ENCODE results near the gene CBARP. TPM values are rescaled to one million over a fixed set of nuclear protein-coding genes. Genes with fewer than 3 reads are reported as not detected.

CBARP gene
- total and polyA plus RNA-seq, 9 of the 15 experiments (the other 6 are each of a cell fraction or from before 2014, with no cell fraction given), result 0.03 to 8.9 (median 1.2) TPM; not detected in 1

DNA sequence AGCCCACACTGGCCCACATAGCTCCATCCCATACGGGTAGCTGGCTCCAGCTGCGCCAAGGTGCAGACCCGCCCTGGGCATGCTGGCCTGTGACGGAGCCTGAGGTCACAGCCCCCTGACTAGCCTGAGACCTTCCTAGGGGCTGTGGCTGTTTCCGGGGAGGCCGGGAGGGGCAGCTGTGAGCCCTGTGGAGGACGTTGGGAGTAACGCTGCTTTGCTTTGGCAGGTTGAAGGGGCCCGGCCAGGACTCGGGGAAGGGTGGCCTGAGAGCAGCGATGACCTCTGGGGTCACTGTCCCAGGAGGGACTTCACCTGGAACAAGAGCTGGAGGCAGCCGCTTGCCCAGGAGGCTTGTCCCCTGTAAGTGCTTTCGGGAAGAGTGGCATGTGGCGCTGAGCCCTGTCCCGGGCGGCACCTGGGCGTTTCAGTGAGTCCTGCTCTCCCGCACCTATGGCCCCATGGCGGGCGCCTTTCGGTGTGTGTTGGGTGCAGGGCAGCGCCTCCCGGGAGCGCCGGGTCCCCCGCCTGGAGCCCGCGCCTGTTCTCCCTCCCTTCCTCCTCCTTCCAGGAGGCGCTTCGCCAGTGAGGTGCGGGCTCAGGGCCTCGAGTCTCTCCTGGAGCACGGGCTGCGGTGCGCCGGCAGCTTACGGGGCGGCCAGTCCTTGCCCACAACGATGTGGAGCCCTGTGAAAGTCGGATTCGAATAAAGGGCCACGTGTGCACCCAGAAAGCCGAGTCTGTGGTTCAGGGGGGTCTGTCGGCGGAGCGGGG, 36.5 kb upstream of the CBARP start (continued):
- TF ChIP-seq, protein P1, sequence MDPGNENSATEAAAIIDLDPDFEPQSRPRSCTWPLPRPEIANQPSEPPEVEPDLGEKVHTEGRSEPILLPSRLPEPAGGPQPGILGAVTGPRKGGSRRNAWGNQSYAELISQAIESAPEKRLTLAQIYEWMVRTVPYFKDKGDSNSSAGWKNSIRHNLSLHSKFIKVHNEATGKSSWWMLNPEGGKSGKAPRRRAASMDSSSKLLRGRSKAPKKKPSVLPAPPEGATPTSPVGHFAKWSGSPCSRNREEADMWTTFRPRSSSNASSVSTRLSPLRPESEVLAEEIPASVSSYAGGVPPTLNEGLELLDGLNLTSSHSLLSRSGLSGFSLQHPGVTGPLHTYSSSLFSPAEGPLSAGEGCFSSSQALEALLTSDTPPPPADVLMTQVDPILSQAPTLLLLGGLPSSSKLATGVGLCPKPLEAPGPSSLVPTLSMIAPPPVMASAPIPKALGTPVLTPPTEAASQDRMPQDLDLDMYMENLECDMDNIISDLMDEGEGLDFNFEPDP (CRISPR knock-in tag; IDR thresholded peaks at IDR 0.05), result no peak
- TF ChIP-seq ESRRA (IDR thresholded peaks at IDR 0.05; ENCODE audit: borderline replicate concordance, low read depth) (no peak), SOX6 (IDR thresholded peaks at IDR 0.05) (no peak), SLC30A9 (CRISPR knock-in tag; IDR thresholded peaks at IDR 0.05) (no peak), ZNF717 (CRISPR knock-in tag; IDR thresholded peaks at IDR 0.05) (no peak), SIN3A (IDR thresholded peaks at IDR 0.05; ENCODE audit: borderline replicate concordance in 2 of 2, control insufficient read depth in 1 of 2, low read depth in 2 of 2, low read length in 2 of 2) (no peak), ZNF197 (CRISPR knock-in tag; IDR thresholded peaks at IDR 0.05; ENCODE audit: low read depth) (no peak), HNRNPLL (IDR thresholded peaks at IDR 0.05; ENCODE audit: low read depth, low read length, poor library complexity, severe bottlenecking) (no peak), ZNF23 (CRISPR knock-in tag; IDR thresholded peaks at IDR 0.05) (no peak), KDM5B (IDR thresholded peaks at IDR 0.05; ENCODE audit: insufficient replicate concordance, low read depth, low read length) (peak; percentile 33), ZNF184 (CRISPR knock-in tag; IDR thresholded peaks at IDR 0.05) (no peak), SMAD1 (IDR thresholded peaks at IDR 0.05; ENCODE audit: low read depth, low read length, partially characterized antibody) (no peak), ZNF263 (CRISPR knock-in tag; IDR thresholded peaks at IDR 0.05; ENCODE audit: borderline replicate concordance) (peak; percentile 82), POU5F1 (IDR thresholded peaks at IDR 0.05; ENCODE audit: borderline replicate concordance, low read depth, low read length, partially characterized antibody) (no peak), HSF4 (CRISPR knock-in tag; IDR thresholded peaks at IDR 0.05; ENCODE audit: borderline replicate concordance) (no peak), SPI1 (IDR thresholded peaks at IDR 0.05; ENCODE audit: borderline replicate concordance, low read depth, low read length) (no peak), LARP7 (IDR thresholded peaks at IDR 0.05) (no peak)
- TF ChIP-seq, protein P2, sequence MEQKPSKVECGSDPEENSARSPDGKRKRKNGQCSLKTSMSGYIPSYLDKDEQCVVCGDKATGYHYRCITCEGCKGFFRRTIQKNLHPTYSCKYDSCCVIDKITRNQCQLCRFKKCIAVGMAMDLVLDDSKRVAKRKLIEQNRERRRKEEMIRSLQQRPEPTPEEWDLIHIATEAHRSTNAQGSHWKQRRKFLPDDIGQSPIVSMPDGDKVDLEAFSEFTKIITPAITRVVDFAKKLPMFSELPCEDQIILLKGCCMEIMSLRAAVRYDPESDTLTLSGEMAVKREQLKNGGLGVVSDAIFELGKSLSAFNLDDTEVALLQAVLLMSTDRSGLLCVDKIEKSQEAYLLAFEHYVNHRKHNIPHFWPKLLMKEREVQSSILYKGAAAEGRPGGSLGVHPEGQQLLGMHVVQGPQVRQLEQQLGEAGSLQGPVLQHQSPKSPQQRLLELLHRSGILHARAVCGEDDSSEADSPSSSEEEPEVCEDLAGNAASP (IDR thresholded peaks at IDR 0.05), result no peak
- TF ChIP-seq, protein P3, sequence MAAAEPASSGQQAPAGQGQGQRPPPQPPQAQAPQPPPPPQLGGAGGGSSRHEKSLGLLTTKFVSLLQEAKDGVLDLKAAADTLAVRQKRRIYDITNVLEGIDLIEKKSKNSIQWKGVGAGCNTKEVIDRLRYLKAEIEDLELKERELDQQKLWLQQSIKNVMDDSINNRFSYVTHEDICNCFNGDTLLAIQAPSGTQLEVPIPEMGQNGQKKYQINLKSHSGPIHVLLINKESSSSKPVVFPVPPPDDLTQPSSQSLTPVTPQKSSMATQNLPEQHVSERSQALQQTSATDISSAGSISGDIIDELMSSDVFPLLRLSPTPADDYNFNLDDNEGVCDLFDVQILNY (CRISPR knock-in tag; IDR thresholded peaks at IDR 0.05), result no peak
- TF ChIP-seq, protein P4, sequence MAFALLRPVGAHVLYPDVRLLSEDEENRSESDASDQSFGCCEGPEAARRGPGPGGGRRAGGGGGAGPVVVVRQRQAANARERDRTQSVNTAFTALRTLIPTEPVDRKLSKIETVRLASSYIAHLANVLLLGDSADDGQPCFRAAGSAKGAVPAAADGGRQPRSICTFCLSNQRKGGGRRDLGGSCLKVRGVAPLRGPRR (CRISPR knock-in tag; IDR thresholded peaks at IDR 0.05), result no peak
- TF ChIP-seq, protein P5, sequence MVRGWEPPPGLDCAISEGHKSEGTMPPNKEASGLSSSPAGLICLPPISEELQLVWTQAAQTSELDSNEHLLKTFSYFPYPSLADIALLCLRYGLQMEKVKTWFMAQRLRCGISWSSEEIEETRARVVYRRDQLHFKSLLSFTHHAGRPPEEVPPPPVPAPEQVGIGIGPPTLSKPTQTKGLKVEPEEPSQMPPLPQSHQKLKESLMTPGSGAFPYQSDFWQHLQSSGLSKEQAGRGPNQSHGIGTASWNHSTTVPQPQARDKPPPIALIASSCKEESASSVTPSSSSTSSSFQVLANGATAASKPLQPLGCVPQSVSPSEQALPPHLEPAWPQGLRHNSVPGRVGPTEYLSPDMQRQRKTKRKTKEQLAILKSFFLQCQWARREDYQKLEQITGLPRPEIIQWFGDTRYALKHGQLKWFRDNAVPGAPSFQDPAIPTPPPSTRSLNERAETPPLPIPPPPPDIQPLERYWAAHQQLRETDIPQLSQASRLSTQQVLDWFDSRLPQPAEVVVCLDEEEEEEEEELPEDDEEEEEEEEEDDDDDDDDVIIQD (CRISPR knock-in tag; IDR thresholded peaks at IDR 0.05), result 0 out of 2 replicates have a peak, but pooled peaks have one; percentile 74

Measured in K562 (cell line).